Measurements from ENCODE around the gene CRYGA. TPM values are rescaled to one million over a fixed set of nuclear protein-coding genes. Genes with fewer than 3 reads are reported as not detected.

CRYGA gene
- total RNA-seq, 1 donor from 2014 or later = not detected

DNA sequence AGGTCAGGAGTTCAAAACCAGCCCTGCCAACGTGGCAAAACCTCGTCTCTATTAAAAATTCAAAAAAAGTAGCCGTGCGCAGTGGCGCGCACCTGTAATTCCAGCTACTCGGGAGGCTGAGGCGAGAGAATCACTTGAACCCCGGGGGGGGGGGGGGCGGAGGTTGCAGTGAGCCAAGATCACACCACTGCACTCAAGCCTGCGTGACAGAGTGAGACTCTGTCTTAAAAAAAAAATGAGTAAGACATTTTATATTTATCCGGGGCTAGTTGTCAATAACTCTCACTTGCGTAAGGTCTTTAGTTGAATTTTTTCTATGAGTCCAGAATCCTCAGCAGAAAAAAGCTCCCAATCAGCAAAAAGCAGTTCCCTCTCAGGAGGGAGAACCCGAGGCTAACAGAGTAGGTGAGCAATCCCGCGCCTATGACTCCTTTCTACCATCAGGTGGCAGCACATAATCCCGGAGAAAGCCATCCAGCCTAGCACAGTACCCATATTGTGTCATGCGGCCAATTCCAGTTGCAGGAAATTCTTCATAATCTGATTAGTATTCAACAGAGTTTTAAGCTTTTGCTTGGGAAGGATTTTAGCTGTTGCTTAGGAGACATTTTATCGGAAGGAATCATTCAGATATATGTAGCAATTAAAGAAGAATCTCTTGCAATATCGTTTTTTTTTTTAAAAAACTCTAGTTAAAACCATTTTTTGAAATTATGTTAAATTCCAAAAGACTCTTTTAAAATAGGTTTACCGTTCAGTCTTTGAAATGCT, 11.9 kb upstream of the CRYGA start:
- H3K27ac ChIP-seq = no peak overlapping the region
- no peak overlapping the region for H3K4me3 Mint-ChIP-seq
- H3K4me1 Mint-ChIP-seq = peaks cover 8% of the 10 kb centered on the region
- no peaks in the 10 kb centered on the region for H3K9me3 ChIP-seq (ENCODE audit: low read depth)
- H3K79me2 ChIP-seq (ENCODE audit: low read depth) = no peaks in the 10 kb centered on the region
- peaks cover 4% of the 10 kb centered on the region for H3K27me3 Mint-ChIP-seq (ENCODE audit: insufficient read depth, low read depth)
- H3K4me3 ChIP-seq = no peak overlapping the region
- H3K4me1 ChIP-seq = peaks cover 5% of the 10 kb centered on the region
- no peaks in the 10 kb centered on the region for H3K27me3 ChIP-seq
- H3K36me3 ChIP-seq = no peaks in the 10 kb centered on the region
- peak; percentile 84 for DNase-seq (ENCODE audit: low spot score)
- no peak overlapping the region for H3K27ac Mint-ChIP-seq
- H3K4me2 ChIP-seq = peak overlapping the region; percentile 7
- H3K9me3 Mint-ChIP-seq = no peaks in the 10 kb centered on the region
- no peak overlapping the region for H3K9ac ChIP-seq
- no peaks in the 10 kb centered on the region for H4K20me1 ChIP-seq (ENCODE audit: low read depth)
- H3K36me3 Mint-ChIP-seq = no peaks in the 10 kb centered on the region
- TF ChIP-seq EZH2phosphoT487 (IDR thresholded peaks at IDR 0.05) = no peak
- TF ChIP-seq, protein P1, sequence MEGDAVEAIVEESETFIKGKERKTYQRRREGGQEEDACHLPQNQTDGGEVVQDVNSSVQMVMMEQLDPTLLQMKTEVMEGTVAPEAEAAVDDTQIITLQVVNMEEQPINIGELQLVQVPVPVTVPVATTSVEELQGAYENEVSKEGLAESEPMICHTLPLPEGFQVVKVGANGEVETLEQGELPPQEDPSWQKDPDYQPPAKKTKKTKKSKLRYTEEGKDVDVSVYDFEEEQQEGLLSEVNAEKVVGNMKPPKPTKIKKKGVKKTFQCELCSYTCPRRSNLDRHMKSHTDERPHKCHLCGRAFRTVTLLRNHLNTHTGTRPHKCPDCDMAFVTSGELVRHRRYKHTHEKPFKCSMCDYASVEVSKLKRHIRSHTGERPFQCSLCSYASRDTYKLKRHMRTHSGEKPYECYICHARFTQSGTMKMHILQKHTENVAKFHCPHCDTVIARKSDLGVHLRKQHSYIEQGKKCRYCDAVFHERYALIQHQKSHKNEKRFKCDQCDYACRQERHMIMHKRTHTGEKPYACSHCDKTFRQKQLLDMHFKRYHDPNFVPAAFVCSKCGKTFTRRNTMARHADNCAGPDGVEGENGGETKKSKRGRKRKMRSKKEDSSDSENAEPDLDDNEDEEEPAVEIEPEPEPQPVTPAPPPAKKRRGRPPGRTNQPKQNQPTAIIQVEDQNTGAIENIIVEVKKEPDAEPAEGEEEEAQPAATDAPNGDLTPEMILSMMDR (IDR thresholded peaks at IDR 0.05) = peak; percentile 88
- peak overlapping the region; percentile 70 for H2AFZ ChIP-seq (replicated peaks)
- peaks cover 9% of the 10 kb centered on the region for H3F3A ChIP-seq (ENCODE audit: low read depth)

GRCh38 chr2:208174144-208174543, 10.8 kb upstream of the CRYGA start:
- Histone ChIP-seq H2AFZ (replicated peaks) (peak overlapping the region; percentile 50), H3K27me3 (no peaks in the 10 kb centered on the region), H3K9ac (no peak overlapping the region), H3K4me2 (no peak overlapping the region), H4K20me1 (ENCODE audit: low read depth) (no peaks in the 10 kb centered on the region), H3K36me3 (no peaks in the 10 kb centered on the region), H3K79me2 (ENCODE audit: low read depth) (no peaks in the 10 kb centered on the region), H3F3A (ENCODE audit: low read depth) (peaks cover 9% of the 10 kb centered on the region), H3K4me3 (no peak overlapping the region), H3K27ac (no peak overlapping the region), H3K9me3 (ENCODE audit: low read depth) (no peaks in the 10 kb centered on the region), H3K4me1 (peaks cover 9% of the 10 kb centered on the region)
- Mint-ChIP-seq H3K4me3 (no peak overlapping the region), H3K9me3 (no peaks in the 10 kb centered on the region), H3K27me3 (ENCODE audit: insufficient read depth, low read depth) (peaks cover 4% of the 10 kb centered on the region), H3K36me3 (no peaks in the 10 kb centered on the region), H3K27ac (no peak overlapping the region), H3K4me1 (peaks cover 8% of the 10 kb centered on the region)
- no peak for DNase-seq (ENCODE audit: low spot score)
- TF ChIP-seq EZH2 (IDR thresholded peaks at IDR 0.05) (no peak), EZH2phosphoT487 (IDR thresholded peaks at IDR 0.05) (no peak)
- TF ChIP-seq, protein P1 (IDR thresholded peaks at IDR 0.05) = no peak

GRCh38 chr2:208172125-208172524, 8.7 kb upstream of the CRYGA start:
- Histone ChIP-seq H3K27me3 (no peaks in the 10 kb centered on the region), H3K4me3 (no peak overlapping the region), H3K4me1 (peaks cover 9% of the 10 kb centered on the region), H4K20me1 (ENCODE audit: low read depth) (no peaks in the 10 kb centered on the region), H3K36me3 (no peaks in the 10 kb centered on the region), H3K27ac (no peak overlapping the region), H3K9ac (no peak overlapping the region), H3K79me2 (ENCODE audit: low read depth) (no peaks in the 10 kb centered on the region), H3F3A (ENCODE audit: low read depth) (peaks cover 9% of the 10 kb centered on the region), H3K9me3 (ENCODE audit: low read depth) (no peaks in the 10 kb centered on the region), H3K4me2 (no peak overlapping the region), H2AFZ (replicated peaks) (no peak overlapping the region)
- Mint-ChIP-seq H3K36me3 (no peaks in the 10 kb centered on the region), H3K4me3 (no peak overlapping the region), H3K9me3 (no peaks in the 10 kb centered on the region), H3K27ac (no peak overlapping the region), H3K27me3 (ENCODE audit: insufficient read depth, low read depth) (peaks cover 4% of the 10 kb centered on the region), H3K4me1 (peaks cover 8% of the 10 kb centered on the region)
- TF ChIP-seq EZH2phosphoT487 (IDR thresholded peaks at IDR 0.05) (no peak), EZH2 (IDR thresholded peaks at IDR 0.05) (no peak)
- TF ChIP-seq, protein P1 (IDR thresholded peaks at IDR 0.05) = no peak
- no peak for DNase-seq (ENCODE audit: low spot score)

All from neural progenitor cell (in vitro differentiated cells).